HG02571 (cell line): ENCODE measurements around the gene LTBP2.

Experiments
- ATAC-seq: cut with Tn5 transposase; IDR thresholded peaks from one replicate; pipeline ENCODE4 v1.9.1; 2021; ENCODE audit warnings: mild to moderate bottlenecking, moderate library complexity; ENCODE audit not compliant: unreplicated experiment

LTBP2 gene

DNA sequence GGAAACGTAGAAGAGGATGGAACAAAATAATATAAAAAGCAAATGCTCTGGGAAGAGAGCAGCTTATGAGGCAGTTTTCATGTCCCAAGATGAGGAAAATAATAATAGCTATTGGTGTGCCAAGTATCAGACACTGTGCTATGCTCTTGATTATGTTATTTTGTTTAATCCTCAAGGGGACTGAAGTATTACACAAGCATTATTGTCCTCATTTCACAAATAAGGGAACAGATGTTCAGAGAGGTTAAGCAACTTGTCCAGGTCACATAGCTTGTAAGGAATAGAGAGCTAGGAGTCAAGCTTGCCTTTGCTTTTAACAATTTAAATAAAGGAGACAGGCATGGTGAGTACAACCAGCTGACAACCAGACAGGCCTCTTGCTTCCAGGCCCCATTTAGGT is 26.9 kb upstream of the LTBP2 start:
- ATAC-seq = no peak

DNA sequence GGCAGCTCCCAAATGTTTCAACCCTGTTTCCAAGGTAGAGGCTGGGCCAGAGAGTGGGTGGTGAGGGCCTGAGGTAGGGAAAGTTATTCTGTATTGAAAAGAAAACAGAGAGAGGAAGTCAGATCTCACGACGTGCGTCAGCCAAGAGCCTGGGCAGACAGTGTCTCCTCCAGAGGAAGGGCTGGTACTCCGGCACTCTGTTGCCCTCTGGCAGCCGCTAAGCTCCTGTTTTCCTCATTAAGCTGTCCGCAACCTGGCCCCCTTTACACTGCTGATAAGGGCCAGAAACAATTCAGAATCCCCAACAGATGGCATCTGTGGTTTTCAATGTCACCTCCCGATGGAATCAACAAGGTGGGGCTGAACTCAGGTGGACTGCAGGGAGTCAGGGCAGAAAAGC is 26.0 kb upstream of the LTBP2 start:
- no peak for ATAC-seq

DNA sequence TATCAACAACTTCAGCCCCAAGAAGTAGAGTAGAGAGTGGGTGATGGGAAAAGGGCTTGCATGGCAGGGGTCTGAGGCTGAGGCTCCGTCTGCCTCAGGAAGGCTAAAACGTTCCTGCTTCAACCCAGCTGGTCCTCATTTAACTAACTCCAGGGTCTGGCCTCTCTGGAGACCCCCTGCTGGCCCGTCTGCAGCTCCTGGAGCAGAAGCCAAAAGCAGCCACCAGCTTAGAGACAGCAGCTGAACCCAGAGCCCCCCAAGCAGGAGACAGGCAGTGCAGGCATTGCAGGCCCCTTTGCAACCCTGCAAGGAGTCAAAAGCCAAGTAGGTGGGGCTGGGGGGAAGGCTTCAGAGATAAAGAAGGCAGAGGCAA is 25.1 kb upstream of the LTBP2 start:
- ATAC-seq = no peak

DNA sequence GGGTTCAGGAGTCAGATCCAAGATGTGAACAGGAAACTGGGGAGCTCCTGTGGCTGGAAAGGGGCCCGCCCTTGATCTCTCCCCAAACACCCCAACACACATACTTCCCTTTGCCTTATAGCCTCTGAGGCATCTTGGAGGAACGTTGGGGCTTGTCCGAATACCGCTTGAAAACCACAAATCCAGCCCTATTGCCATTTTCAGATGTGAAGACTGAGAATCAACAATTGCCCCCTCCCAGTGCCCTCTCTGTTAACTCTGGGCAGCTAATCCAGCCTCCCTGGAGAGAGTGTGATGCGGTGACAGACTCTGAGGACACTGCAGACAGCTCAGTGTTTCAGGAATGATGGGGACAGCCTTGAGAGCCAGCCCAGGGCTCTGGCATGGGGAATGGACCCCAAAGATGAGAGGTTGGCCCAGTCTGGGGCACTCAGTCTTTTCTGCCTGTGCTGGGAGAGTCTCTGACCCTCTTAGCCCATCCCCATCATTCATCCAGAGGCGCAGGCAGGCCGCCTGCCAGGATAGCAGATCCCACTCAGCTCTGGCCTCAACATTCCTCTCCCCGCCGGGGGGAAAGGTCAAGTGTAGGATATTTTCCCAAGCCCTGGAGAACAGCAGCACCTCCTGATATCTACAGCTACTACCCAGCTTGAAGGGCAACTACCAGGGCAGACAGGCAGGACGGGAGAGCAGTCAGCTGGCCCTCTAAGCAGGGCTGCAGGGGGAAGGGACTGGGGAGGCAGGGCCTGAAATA is 24.6 kb upstream of the LTBP2 start:
- no peak for ATAC-seq

DNA sequence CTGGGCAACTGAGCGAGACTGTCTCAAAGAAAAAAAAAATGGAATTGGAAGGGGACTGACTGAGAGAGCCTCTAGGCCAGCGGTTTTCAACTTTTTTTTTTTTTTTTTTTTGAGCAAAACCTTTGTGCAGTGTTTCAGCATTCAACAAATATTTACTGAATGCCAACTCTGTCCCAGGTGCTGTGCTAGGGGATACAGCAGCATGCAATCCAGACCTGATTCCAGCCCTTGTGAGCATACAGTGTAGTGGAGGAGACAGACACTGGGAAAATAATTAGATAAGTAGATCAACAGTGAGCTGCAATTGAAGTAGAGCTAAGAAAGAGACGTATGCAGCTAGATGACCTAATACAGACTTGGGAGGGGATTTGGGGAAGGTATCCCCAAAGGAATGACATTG is 23.8 kb upstream of the LTBP2 start:
- ATAC-seq = no peak

DNA sequence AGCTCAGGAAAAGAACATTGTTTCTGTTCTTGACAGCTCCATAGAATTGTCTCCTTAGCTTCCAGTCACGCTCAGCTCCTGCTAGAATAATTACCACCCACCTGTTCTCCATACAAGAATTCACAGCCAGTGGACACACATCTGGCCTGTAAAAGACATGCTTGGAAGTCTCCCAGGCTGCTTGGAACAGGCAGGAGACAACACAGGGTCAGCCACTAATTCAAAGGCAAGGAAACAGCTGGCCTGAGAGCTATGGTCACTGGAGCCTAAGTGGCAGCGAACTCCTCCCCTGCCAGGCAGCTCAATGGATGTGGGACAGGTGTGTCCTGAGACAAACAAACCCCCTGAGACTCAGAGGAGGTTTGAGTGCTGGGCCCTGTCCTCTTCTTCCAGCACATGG is 22.9 kb upstream of the LTBP2 start:
- no peak for ATAC-seq

DNA sequence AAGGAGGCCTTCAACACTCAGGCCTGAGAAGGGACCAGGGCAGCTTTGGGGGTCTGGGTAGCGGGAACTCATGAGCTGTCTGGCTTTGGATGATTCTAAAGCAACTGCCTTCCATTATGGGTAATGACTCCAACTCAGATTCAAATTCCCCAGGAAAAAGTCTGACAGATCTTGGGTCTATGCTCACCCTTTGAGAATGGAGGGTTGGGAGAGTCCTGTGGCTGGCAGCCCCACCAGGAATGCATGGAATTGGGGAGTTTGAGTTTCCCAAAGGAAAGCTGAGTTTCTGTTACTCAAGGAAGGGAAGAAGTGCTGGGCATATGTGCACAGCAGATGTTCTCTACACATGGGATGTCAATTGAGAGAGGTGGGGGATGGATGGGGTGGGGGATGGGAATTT is 22.4 kb upstream of the LTBP2 start:
- no peak for ATAC-seq

DNA sequence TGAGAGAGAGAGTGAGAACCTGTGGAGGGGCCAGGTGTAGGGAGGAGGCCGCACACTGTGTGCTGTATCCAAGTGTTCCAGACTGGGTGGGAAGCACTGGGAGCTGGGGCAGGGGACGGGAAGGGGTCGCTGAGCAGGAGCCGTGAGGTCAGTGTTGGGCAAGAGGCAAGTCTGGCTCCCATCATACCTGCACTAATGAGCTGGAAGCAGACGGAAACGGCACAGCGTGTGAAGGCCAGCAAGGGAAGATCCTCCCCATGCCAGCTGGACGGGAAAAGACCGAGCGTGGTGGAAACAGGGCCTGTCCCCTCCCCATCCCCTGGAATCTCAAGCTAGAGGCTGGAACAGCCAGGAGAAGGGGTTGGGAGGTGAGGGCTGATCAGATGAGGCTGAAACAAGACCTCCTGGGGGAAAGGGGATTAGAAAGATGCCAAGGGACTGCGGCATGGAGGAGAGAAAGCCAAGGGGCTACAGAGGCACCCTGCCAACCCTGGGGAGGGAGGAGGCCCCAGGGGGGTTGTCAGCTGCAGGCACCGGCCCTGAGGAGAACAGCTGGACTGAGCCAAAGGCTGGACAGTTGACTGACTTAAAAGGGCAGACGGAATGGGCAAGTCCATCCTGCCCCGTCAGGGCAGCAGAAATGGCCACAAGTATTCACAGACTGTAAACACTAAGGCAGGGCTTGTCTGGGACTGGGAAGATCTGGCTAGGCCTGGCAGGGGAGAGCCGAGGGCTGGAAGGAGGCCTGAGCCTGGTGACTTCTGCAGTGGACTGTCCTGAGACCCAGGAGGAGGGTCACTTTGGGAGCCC is 19.0 kb upstream of the LTBP2 start:
- ATAC-seq = no peak

DNA sequence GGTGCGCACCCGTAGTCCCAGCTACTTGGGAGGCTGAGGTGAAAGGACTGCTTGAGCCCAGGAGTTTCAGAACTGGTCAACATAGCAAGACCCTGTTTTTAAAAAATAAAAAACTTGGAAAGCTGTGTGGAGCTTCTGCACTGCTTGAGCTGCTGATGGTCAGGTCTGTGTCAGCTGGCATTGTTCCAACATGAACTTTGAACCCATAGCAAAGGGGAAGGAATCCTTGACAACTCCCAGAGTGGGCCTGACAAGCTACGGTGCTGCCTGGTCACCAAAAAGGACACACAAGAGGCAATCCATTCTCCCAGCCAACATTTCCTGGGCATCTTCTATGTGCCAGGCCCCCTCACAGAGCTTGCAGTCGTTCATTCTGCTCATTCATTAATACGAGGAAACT is 16.4 kb upstream of the LTBP2 start:
- ATAC-seq = no peak

DNA sequence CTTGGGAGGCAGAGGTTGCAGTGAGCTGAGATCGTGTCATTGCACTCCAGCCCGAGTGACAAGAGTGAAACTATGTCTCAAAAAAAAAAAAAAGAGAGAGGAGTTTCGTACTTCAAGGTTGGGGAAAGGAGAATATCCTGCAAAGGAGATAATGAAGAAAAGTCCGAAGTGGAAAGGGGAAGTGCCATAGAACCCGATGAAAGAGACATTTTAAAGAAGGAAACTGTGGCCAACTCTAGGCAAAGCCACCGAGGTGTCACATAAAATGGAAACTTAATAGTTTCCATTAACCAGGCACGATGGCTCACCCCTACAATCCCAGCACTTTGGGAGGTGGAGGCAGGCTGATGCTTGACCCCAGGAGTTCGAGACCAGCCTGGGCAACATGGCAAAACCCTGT is 15.0 kb upstream of the LTBP2 start:
- ATAC-seq = no peak

DNA sequence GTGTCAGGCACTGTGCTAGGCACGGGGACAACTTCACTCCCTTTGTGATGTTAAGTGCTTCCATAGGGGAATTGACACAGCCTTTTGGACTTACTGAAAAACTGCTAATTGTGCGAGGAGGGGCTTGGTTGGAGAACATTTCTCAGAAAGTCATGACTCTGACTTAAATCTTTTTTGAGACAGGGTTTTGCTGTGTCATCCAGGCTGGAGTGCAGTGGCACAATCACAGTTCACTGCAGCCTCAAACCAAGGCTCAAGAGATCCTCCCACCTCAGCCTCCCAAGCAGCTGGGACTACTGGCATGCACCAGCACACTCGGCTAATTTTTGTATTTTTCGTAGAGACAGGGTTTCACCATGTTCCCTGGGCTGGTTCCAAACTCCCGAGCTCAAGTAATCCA is 10.2 kb upstream of the LTBP2 start:
- no peak for ATAC-seq

DNA sequence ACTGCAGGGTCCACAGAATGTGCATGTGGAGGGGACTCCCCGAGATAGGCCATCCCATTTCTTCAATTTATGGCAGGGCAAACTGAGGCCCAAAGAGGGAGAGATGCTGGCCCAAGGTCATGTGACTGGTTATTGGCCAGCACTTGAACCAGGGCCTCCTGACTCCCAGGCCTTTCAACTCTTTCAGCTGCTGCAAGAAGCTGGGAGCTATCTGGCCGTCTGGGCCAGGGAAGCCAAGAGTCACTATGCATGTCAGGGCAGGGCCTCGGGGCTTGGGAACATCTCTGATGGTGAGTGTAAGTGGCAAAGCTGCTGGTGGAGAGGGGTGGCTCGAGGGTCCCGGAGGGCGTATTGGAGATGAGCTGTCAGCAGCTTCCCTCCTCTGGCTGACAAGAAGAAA is 9.5 kb upstream of the LTBP2 start:
- ATAC-seq = no peak

DNA sequence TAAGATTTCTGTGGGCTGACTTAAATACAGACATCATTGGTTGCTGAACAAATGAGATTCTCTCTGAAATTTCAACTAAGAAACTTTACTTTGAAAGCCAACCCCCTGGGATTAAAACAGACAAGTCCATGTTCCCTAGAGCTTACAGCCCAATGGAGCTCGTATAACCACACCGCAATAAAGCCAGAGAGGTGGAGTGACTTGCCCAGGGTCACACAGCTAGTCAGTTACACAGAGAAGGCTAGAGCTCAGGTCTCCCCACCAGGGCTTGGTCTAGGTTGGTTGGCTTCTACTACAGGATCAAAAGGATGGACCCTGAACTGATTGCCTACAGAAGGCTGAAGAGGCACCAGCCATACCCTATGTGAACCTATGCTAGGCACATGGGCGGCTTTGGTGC is 8.9 kb upstream of the LTBP2 start:
- no peak for ATAC-seq

DNA sequence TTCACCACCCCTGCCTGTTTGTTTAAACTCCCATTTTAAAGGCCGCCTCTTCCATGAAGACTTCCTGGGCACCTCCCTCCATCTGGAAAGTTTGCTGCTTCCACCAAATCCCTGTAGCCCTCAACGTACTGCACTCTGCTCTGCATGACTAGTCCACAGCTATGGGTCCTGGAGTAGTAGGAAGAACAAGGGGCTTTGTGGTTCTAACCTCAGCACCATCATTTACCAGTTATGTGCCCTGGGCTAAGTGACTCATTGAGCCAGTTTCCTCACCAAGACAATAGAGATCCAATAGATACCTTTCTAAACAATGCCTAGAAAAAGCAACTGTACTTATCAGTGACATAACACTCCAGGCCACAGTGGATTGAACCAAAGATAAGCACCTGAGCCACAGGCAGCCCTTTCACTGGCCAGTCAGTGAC is 8.5 kb upstream of the LTBP2 start:
- ATAC-seq = no peak

DNA sequence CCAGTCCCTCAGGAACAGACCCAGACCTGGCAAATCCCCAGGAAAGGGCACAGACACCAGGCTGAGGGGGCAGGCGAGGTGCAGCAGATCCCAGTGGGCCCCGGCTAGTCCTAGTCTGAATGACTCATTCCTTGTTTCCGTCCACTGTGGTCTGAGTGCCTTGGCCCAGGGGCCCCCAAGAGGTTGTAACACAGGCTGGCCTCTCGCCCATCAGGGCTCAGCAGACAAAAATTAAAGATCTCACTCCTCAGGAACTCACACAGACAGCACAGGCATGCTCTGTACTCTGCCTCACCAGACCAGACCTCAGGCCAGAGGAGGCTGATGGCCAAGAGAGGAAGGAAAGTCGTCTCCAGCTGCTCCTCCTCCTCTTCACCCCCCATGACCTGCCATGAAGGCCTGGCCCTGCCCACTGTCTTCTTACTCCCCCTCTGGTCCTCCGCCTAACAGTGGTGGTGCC is 7.7 kb upstream of the LTBP2 start:
- ATAC-seq = no peak

DNA sequence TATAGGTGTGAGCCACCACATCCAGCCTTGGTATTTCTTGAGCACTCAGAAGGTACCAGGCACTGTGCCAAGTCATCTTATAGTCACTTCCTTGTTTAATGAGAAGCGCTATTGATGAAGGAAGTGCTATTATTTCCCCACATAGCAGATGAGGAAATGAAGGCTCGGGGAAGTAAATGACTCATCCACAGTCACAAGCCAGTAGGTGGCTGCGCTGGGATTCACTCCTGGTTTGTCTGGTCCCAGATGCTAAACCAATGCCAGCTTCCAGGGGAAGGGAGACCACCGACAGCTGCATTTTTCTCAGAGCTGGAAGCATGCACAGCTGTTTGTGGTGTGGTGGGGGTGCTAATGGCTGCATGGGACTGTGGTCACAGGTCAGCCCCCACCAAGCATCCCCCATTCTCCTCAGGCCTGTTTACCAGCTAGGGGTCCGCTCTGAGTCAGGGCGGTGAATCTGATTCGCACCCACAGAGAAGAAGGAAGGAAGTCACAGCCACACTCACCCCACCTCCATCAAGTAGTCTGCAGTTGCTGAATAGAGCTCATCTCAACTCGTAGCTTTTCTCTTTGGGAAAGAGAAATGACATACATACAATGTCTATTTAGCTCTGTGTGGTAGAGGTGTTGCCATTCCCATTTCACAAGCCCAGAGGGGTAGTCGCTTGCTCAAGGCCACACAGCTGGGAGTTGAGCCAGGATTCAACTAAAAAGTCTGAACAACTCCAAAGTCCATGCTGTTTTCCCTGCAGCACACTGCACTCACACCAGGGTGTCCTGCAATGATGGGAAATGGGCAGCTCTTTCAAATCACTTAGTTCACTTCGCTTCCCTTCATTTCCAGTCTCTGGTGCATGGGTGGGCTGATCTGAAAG is 6.3 kb upstream of the LTBP2 start:
- ATAC-seq = no peak

DNA sequence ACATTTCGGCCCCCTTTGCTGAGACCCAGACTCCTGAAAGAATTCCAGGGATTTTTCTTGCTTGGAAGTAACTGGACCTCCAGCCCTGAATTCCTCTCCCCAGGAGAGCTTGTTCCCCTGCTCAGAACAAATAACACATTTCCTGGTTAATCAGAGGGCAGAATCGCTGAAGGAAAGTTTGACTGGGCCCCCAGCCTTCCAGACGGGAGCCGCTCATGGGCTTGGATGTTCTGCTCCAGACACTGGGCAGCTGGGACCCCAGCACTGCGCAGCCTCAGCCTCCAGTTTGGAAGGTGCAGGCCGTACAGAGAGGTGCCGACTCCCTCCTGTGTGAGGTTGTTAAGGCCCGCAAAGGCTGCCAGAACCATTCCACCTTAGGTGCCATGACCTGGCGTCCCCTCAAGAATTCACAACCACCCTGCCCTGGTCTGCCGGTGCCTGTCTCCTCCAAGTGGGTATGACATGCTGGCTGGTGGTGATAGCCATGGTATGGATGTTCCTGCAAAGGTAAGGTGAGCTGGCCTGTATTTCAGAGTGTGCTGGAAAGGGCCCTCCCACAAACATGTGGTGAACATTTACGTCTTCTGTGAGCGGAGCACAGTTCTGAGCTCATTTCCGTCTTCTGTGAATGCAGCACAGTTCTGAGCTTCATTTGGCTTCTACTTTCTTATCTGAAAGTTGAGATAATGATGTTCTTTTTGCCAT is 5.1 kb upstream of the LTBP2 start:
- no peak for ATAC-seq

DNA sequence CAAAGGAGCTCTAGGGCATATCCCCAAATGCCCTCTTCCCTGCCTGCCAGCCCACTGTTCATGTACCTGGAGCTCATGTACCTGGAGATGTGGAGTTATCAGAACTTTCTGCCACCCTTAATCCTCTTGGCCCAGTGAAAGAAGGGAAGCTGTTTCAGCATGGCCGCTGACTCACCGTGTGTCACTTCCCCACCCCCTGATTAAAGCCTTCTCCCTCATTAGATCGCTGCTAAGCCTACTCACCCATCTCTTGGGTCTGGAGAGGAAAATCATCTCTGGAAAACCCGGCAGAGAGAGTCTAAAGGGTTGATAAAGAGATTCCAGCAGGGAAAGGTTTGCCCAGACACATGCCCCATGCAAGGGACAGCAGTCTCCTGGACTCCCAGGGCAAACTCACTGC is 4.5 kb upstream of the LTBP2 start:
- no peak for ATAC-seq

DNA sequence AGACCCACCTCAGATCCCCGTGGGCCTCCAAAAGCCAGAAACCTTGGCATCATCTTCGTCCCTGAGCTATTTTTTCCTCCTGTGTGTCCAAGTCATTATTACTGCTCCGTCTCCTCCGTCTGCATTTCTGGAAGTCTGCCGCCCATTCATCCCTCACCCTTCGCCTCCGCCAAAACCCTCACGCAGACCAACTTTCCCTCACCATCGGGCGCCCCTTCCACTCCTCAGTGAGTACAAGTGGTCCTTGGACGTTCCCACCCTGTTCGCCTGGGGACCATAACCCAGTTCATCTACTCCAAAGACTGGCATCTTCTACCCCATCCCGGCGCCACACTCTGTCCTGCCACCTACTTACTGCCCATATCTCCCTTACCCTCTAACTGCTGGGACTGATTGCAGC is 3.7 kb upstream of the LTBP2 start:
- no peak for ATAC-seq

DNA sequence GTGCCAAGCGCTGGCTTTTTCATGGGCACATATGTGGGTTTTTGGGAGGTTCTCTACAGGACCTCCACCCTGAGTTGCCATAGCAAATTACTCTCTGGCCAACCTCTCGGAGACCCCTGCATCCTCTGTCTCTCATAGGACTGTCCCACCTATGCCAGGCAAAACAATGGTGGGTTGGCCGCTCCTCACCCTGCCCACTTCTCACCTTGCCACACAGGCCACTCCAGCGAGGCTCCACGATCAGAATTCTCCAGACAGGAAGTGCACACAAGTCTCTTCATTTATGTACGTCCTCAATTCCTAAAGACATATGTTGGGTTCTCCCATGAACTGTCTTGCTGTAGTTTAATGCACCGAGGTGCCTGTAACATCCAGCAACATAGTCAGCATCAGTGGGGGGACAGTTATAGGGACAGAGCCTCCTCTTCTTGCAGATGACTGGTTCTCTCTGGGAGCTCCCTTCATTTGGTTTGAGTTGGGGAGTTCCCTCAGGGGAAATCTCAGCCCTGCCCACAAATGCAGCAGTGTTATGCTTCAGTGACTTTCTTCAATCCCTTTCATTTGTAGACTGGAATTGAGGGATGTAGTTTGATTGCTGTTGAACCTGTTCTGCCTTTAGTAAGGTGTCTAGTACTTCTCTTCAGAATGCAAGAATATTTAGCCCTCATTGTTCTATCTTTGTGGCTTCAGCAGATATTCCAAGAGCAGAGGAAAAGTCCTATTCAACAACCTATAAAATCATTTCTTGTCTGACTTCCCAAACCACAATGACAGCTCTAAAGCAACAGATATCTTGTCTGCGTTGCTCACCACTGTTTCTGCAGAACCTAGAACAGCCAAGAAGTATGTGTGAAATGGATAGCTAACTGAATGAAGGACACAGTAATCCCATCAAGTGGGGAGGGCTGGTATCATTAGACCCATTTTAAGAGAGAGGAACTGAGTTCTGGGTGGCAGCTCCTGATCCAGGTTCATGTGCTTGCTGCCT is 2.8 kb upstream of the LTBP2 start:
- ATAC-seq = no peak
